SKM-1 treated with dmso at 0.1 percent for 144 hours (cell line): ENCODE data around the gene EXT2.

ENCODE experiments used
- DNase-seq: peaks from one replicate; lab custom pipeline; 2025; ENCODE audit not compliant: unreplicated experiment; lab: John Stamatoyannopoulos, UW

EXT2 gene

GRCh38 chr11:44162004-44162403 lies 66.5 kb downstream of the EXT2 start:
- no peak for DNase-seq

GRCh38 chr11:44162662-44163061 lies 67.2 kb downstream of the EXT2 start:
- no peak for DNase-seq

GRCh38 chr11:44165432-44165831 lies 70.0 kb downstream of the EXT2 start:
- no peak for DNase-seq

GRCh38 chr11:44167046-44167445 lies 71.6 kb downstream of the EXT2 start:
- no peak for DNase-seq

- DNase-seq: no peak
These were observed 76.0 kb downstream of the EXT2 start for GRCh38 chr11:44171518-44171917.

- no peak for DNase-seq
These were observed 77.5 kb downstream of the EXT2 start for GRCh38 chr11:44172966-44173365.

GRCh38 chr11:44174842-44175241 lies 79.4 kb downstream of the EXT2 start:
- DNase-seq: no peak

- no peak for DNase-seq
These were observed 81.2 kb downstream of the EXT2 start for GRCh38 chr11:44176546-44177213.

- no peak for DNase-seq
These were observed 82.4 kb downstream of the EXT2 start for GRCh38 chr11:44177905-44178304.

- no peak for DNase-seq
These were observed 82.9 kb downstream of the EXT2 start for GRCh38 chr11:44178381-44178780.

GRCh38 chr11:44179173-44179572 lies 83.7 kb downstream of the EXT2 start:
- no peak for DNase-seq

- DNase-seq: no peak
These were observed 84.6 kb downstream of the EXT2 start for GRCh38 chr11:44180107-44180506.

- no peak for DNase-seq
These were observed 90.0 kb downstream of the EXT2 start for GRCh38 chr11:44185522-44185921.

GRCh38 chr11:44186321-44186930 lies 90.9 kb downstream of the EXT2 start:
- no peak for DNase-seq

- no peak for DNase-seq
These were observed 93.2 kb downstream of the EXT2 start for GRCh38 chr11:44188643-44189042.

- no peak for DNase-seq
These were observed 94.8 kb downstream of the EXT2 start for GRCh38 chr11:44189986-44190882.

- no peak for DNase-seq
These were observed 95.4 kb downstream of the EXT2 start for GRCh38 chr11:44190883-44191230.

GRCh38 chr11:44191322-44192016 lies 96.0 kb downstream of the EXT2 start:
- DNase-seq: no peak

GRCh38 chr11:44192017-44192385 lies 96.5 kb downstream of the EXT2 start:
- no peak for DNase-seq

- no peak for DNase-seq
These were observed 97.1 kb downstream of the EXT2 start for GRCh38 chr11:44192462-44193100.

- no peak for DNase-seq
These were observed 98.4 kb downstream of the EXT2 start for GRCh38 chr11:44193856-44194255.
